Osteoblast (primary cell): Measurements from ENCODE around the gene SZT2. TPM values are rescaled to one million over a fixed set of nuclear protein-coding genes. Genes with fewer than 3 reads are reported as not detected.
"Not testable (repeated sequence)": the region's sequence is repeated elsewhere in the genome, so short reads cannot be mapped to it uniquely, and the experiment has no call there.

ENCODE experiments used
- DNase-seq: peaks from one replicate; pipeline ENCODE4 v3.0.0; 2011; ENCODE audit warnings: low spot score, mixed read lengths; ENCODE audit not compliant: insufficient read length; ENCODE audit errors: missing footprints
- H2AFZ ChIP-seq: 2 replicates; pipeline ENCODE4 v1.6.0; 2011; ENCODE audit warnings: mild to moderate bottlenecking, low read length
- H3K27ac ChIP-seq: 2 replicates; pipeline ENCODE4 v1.5.1; 2011; ENCODE audit warnings: mild to moderate bottlenecking, low read depth, low read length, moderate library complexity
- H3K27me3 ChIP-seq: 2 replicates; pipeline ENCODE4 v1.6.0; 2012; ENCODE audit warnings: mild to moderate bottlenecking, control low read depth, inconsistent platforms, low read length, moderate library complexity; ENCODE audit not compliant: insufficient read depth
- H3K36me3 ChIP-seq: 2 replicates; pipeline ENCODE4 v1.5.1; 2011; ENCODE audit warnings: mild to moderate bottlenecking, low read length, control low read depth, moderate library complexity; ENCODE audit not compliant: insufficient read depth
- H3K4me1 ChIP-seq: 2 replicates; pipeline ENCODE4 v1.5.1; 2011; ENCODE audit warnings: mild to moderate bottlenecking, low read length, control low read depth, moderate library complexity; ENCODE audit not compliant: insufficient read depth
- H3K4me2 ChIP-seq: 2 replicates; pipeline ENCODE4 v1.6.0; 2011; ENCODE audit warnings: mild to moderate bottlenecking, low read length; ENCODE audit not compliant: insufficient read depth
- H3K4me3 ChIP-seq: fragments of 200-600 bp; sonication (generic); 3 replicates; pipeline ENCODE4 v1.5.1; 2012; ENCODE audit warnings: mild to moderate bottlenecking, low read length, inconsistent platforms; ENCODE audit not compliant: insufficient read depth
- H3K79me2 ChIP-seq: 2 replicates; pipeline ENCODE4 v1.6.0; 2012; ENCODE audit warnings: mild to moderate bottlenecking, low read length, control low read depth, inconsistent platforms; ENCODE audit not compliant: insufficient read depth
- H3K9me3 ChIP-seq: 2 replicates; pipeline ENCODE4 v1.5.1; 2011; ENCODE audit warnings: low read depth, low read length, control low read depth
- H4K20me1 ChIP-seq: 2 replicates; pipeline ENCODE4 v1.6.0; 2012; ENCODE audit warnings: mild to moderate bottlenecking, low read length, control low read depth; ENCODE audit not compliant: insufficient read depth
- CTCF ChIP-seq: IDR thresholded peaks from 2 replicates; pipeline ENCODE4 v1.5.1; 2011; ENCODE audit warnings: mild to moderate bottlenecking, low read depth, low read length, moderate library complexity; ENCODE audit errors: extremely low read depth
- total RNA-seq: library from RNA; depleted of rRNA; stranded (reverse); fragments of >200 nt; gene quantifications from 2 replicates; pipeline ENCODE4 v1.2.3, GENCODE V29; 2012

SZT2 gene
- total RNA-seq, 1 donor: 42.0 TPM

- Histone ChIP-seq H3K9me3 (no peaks in the 10 kb centered on the region), H3K79me2 (peaks cover 70% of the 10 kb centered on the region), H3K36me3 (peaks cover 34% of the 10 kb centered on the region), H4K20me1 (peaks cover 12% of the 10 kb centered on the region), H3K27me3 (no peaks in the 10 kb centered on the region), H3K4me1 (peaks cover 17% of the 10 kb centered on the region), H3K27ac (peak overlapping the region; percentile 81), H3K4me2 (peak overlapping the region; percentile 93), H2AFZ (no peak overlapping the region), H3K4me3 (peak overlapping the region; percentile 97)
- no peak for TF ChIP-seq CTCF
- peak; percentile 84 for DNase-seq
Measured at GRCh38 chr1:43367026-43367903, 22.4 kb upstream of the SZT2 start.

- TF ChIP-seq CTCF: peak; percentile 21
- Histone ChIP-seq H4K20me1 (peaks cover 12% of the 10 kb centered on the region), H3K4me1 (peaks cover 25% of the 10 kb centered on the region), H3K4me3 (peak within 1 kb of the TSS; percentile 97), H2AFZ (peak within 1 kb of the TSS; percentile 82), H3K27ac (peak within 1 kb of the TSS; percentile 84), H3K27me3 (no peaks in the 10 kb centered on the region), H3K36me3 (peaks cover 27% of the 10 kb centered on the region), H3K79me2 (peaks cover 64% of the 10 kb centered on the region), H3K9me3 (no peaks in the 10 kb centered on the region), H3K4me2 (peak within 1 kb of the TSS; percentile 93)
- peak; percentile 99 for DNase-seq
Measured at GRCh38 chr1:43367904-43368645, 21.6 kb upstream of the SZT2 start, which contains the start of gene ELOVL1. Gene ELOVL1 (minus strand): TSS chr1:43368011. CDS start chr1:43365609, 2,402 bp downstream.

GRCh38 chr1:43368646-43369020 lies 21.1 kb upstream of the SZT2 start:
- Histone ChIP-seq H3K27me3 (no peaks in the 10 kb centered on the region), H4K20me1 (peaks cover 12% of the 10 kb centered on the region), H3K27ac (peak overlapping the region; percentile 84), H3K79me2 (peaks cover 59% of the 10 kb centered on the region), H2AFZ (peak overlapping the region; percentile 82), H3K4me2 (peak overlapping the region; percentile 93), H3K4me1 (peaks cover 31% of the 10 kb centered on the region), H3K4me3 (peak overlapping the region; percentile 97), H3K9me3 (no peaks in the 10 kb centered on the region), H3K36me3 (peaks cover 21% of the 10 kb centered on the region)
- TF ChIP-seq CTCF: no peak
- DNase-seq: peak; percentile 25

GRCh38 chr1:43369779-43370178 lies 19.9 kb upstream of the SZT2 start:
- not testable (repeated sequence) for H3K9me3 ChIP-seq, H3K36me3 ChIP-seq, H4K20me1 ChIP-seq, H3K4me2 ChIP-seq, H2AFZ ChIP-seq, H3K27ac ChIP-seq, DNase-seq, H3K27me3 ChIP-seq, H3K4me3 ChIP-seq
- Histone ChIP-seq H3K79me2 (peaks cover 48% of the 10 kb centered on the region), H3K4me1 (peaks cover 37% of the 10 kb centered on the region)
